GM18868 (cell line): ENCODE data around the gene SRPX.

ENCODE experiments used
- ATAC-seq: cut with Tn5 transposase; IDR thresholded peaks from one replicate; pipeline ENCODE4 v1.9.1; 2021; ENCODE audit warnings: mild to moderate bottlenecking, moderate library complexity; ENCODE audit not compliant: unreplicated experiment

The SRPX gene

GRCh38 chrX:38211891-38212635 is 8.6 kb downstream of the SRPX start:
- no peak for ATAC-seq

GRCh38 chrX:38206542-38206941 is 14.1 kb downstream of the SRPX start:
- no peak for ATAC-seq

- ATAC-seq = no peak
Measured at GRCh38 chrX:38206036-38206435, 14.6 kb downstream of the SRPX start.

GRCh38 chrX:38205039-38205438 is 15.6 kb downstream of the SRPX start:
- ATAC-seq = peak; percentile 69

- peak; percentile 63 for ATAC-seq
Measured at GRCh38 chrX:38192007-38192810, 28.5 kb downstream of the SRPX start.

GRCh38 chrX:38189431-38190250 is 31.0 kb downstream of the SRPX start:
- peak; percentile 51 for ATAC-seq

GRCh38 chrX:38183596-38183995 is 37.1 kb downstream of the SRPX start:
- no peak for ATAC-seq

- ATAC-seq = no peak
Measured at GRCh38 chrX:38181357-38181756, 39.3 kb downstream of the SRPX start.

- no peak for ATAC-seq
Measured at GRCh38 chrX:38178396-38178795, 42.3 kb downstream of the SRPX start.

- ATAC-seq = no peak
Measured at GRCh38 chrX:38175139-38175538, 45.5 kb downstream of the SRPX start.

GRCh38 chrX:38172596-38172995 is 48.1 kb downstream of the SRPX start:
- no peak for ATAC-seq

GRCh38 chrX:38170556-38170955 is 50.1 kb downstream of the SRPX start:
- no peak for ATAC-seq

- no peak for ATAC-seq
Measured at GRCh38 chrX:38166478-38167083, 54.1 kb downstream of the SRPX start.

- ATAC-seq = no peak
Measured at GRCh38 chrX:38165023-38165422, 55.6 kb downstream of the SRPX start.

- ATAC-seq = no peak
Measured at GRCh38 chrX:38163193-38163592, 57.5 kb downstream of the SRPX start.

- ATAC-seq = no peak
Measured at GRCh38 chrX:38156838-38157237, 63.8 kb downstream of the SRPX start.

GRCh38 chrX:38154818-38155217 is 65.9 kb downstream of the SRPX start:
- ATAC-seq = no peak

GRCh38 chrX:38154340-38154739 is 66.3 kb downstream of the SRPX start:
- no peak for ATAC-seq

GRCh38 chrX:38151441-38151840 is 69.2 kb downstream of the SRPX start:
- ATAC-seq = no peak

- ATAC-seq = no peak
Measured at GRCh38 chrX:38150993-38151392, 69.7 kb downstream of the SRPX start.

GRCh38 chrX:38149016-38149415 is 71.7 kb downstream of the SRPX start:
- no peak for ATAC-seq
